Measurements from ENCODE around the gene RAB6A.

The RAB6A gene

DNA sequence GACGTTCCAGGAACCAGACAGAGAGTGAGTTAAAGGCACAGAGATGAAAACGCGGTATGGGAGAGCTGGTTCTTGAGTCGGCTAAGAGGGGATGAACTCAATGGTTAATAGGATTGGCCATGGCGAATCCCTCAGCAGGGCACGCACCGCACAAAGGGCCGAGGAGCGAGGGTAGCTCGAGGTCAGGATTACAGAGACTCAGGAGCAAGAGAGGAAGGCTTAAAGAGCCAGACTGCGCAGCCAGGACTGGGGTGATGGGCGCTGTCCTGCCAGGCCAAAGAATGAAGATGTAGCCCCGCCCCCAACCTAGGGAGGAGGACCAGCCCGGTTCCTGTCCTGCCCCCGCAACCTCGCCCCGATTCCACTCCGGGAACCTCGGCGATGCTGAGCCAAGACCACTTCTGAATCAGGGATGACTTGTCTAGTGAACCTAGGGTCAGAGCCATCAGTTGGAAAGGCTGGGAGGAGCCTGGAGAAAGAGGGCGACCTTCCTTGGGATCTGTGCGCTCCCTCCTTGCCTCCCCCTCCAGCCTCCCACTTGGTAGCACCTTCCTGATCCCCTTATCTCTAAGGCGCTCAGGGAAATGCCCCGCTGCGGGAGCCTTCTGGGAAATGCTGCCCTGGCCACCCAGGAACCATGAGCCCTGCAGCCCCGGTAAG lies 114.8 kb downstream of the RAB6A start, which contains the start of gene PLEKHB1:
Gene PLEKHB1 (plus strand): TSS at position 610 of the 660 bp plus-strand sequence. CDS start 28 bp downstream, at position 638.
- no peaks in the 10 kb centered on the region for H3K27me3 Mint-ChIP-seq
- peak within 1 kb of the TSS; percentile 82 for H3K4me3 Mint-ChIP-seq
- peaks cover 24% of the 10 kb centered on the region for H3K4me1 Mint-ChIP-seq (ENCODE audit: low read depth)
- H3K9me3 Mint-ChIP-seq (ENCODE audit: low read depth): no peaks in the 10 kb centered on the region
- H3K27ac Mint-ChIP-seq: no peak within 1 kb of the TSS
- H3K36me3 Mint-ChIP-seq: no peaks in the 10 kb centered on the region

DNA sequence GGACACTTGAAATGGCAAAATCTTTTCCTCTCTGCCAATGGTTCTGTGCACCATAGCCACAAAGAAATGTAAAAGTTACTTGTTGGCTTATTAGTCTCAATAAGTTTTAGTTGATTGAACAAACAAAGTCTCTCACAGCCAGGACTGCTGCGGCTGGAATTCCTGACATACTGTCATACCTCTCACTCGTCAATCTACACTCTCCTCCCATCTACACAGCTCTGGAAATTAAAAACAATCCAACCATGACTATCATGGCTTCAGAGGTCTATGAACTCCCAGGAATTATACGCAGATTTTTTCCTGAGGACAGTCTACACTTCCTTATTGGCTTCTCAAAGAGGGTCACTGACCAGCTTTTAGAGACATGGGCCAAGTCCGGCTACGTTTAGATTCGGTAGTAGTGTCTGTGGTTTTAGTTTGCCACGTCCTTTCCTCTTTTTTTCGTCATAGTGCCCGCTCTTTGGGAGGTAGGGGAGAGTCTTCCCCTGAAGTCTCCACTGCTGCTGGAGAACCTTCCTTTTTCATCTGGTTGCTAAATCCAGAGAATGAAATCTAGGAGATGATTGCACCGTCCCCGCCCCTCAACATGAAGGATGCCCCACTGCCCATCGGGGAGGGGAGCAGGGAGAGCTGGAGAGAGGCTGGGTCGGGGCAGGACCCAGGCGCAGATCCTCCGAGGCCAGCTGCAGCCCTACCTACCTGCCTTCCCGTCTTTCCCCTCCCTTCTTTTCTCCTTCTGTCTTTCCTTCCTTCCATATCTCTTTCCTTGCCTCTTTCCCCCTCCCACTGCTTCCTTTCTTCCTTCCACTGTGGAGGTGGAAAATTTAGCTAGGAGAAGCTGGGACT lies 115.5 kb downstream of the RAB6A start:
- no peak overlapping the region for H3K4me3 Mint-ChIP-seq

DNA sequence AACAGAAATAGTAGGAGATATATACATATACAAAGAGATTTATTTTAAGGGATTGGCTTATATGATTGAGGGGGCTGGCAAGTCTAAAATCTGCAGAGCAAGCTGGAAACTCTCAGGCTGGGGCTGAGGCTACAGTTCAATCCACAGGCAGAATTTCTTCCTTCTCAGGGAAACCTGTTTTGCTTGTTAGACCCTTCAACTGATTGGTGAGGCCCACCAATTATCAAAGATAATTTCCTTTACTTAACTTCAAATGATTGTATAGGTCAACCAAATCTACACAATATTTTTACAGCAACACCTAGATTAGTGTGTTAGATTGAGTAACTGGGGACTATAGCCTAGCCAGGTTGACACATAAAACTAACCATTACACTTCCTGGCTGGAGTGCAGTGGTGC lies 119.2 kb downstream of the RAB6A start:
- H3K36me3 Mint-ChIP-seq: no peaks in the 10 kb centered on the region
- no peak overlapping the region for H3K4me3 Mint-ChIP-seq
- H3K9me3 Mint-ChIP-seq (ENCODE audit: low read depth): no peaks in the 10 kb centered on the region
- peaks cover 13% of the 10 kb centered on the region for H3K4me1 Mint-ChIP-seq (ENCODE audit: low read depth)
- H3K27ac Mint-ChIP-seq: no peak overlapping the region
- no peaks in the 10 kb centered on the region for H3K27me3 Mint-ChIP-seq

More for the DNA sequence above, 115.5 kb downstream of the RAB6A start:
- no peaks in the 10 kb centered on the region for H3K36me3 Mint-ChIP-seq
- H3K27ac Mint-ChIP-seq: no peak overlapping the region
- no peaks in the 10 kb centered on the region for H3K9me3 Mint-ChIP-seq (ENCODE audit: low read depth)
- peaks cover 29% of the 10 kb centered on the region for H3K4me1 Mint-ChIP-seq (ENCODE audit: low read depth)
- H3K27me3 Mint-ChIP-seq: no peaks in the 10 kb centered on the region

DNA sequence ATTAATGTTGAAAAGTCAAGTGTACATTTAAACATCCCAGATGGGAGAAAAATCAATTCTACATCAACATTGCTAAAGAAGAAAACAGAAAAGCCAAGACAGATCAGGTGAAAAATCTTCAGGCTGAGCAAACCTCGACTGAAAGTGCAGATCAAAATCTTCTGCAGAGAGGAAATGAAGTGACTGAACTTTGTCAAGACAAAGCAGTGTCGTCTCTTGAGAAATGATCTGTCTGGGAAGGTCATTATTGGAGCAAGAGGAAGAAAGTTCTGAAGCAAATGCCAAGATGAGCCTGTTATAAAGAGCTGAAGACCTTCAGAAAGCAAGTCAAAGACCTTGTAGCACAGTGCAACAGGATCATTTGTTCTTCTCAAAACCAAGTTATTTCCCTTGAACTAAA lies 120.3 kb downstream of the RAB6A start:
- no peaks in the 10 kb centered on the region for H3K9me3 Mint-ChIP-seq (ENCODE audit: low read depth)
- H3K4me1 Mint-ChIP-seq (ENCODE audit: low read depth): peaks cover 13% of the 10 kb centered on the region
- no peaks in the 10 kb centered on the region for H3K36me3 Mint-ChIP-seq
- H3K4me3 Mint-ChIP-seq: no peak overlapping the region
- peak overlapping the region; percentile 0 for H3K27ac Mint-ChIP-seq
- H3K27me3 Mint-ChIP-seq: no peaks in the 10 kb centered on the region

DNA sequence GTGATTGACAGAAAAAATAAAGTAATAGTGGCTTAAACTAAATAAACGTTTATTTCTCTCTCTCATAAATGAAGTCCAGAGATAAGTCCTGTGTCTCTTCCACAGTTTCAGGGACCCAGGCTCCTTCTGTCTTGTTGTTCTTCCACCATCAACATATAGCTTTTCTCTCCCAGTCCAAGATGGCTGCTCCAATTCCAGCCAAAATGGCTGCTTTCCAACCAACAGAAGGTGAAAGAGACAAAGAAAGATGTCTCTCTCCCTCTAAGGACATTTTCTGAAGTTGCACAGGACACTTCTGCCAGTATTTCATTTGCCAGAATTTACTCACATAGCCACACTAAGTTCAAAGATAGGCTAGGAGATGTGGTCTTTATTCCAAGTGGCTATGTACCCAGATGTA lies 123.9 kb downstream of the RAB6A start:
- H3K27me3 Mint-ChIP-seq: no peaks in the 10 kb centered on the region
- no peak overlapping the region for H3K27ac Mint-ChIP-seq
- no peak overlapping the region for H3K4me3 Mint-ChIP-seq
- H3K9me3 Mint-ChIP-seq (ENCODE audit: low read depth): no peaks in the 10 kb centered on the region
- peaks cover 20% of the 10 kb centered on the region for H3K4me1 Mint-ChIP-seq (ENCODE audit: low read depth)
- no peaks in the 10 kb centered on the region for H3K36me3 Mint-ChIP-seq

DNA sequence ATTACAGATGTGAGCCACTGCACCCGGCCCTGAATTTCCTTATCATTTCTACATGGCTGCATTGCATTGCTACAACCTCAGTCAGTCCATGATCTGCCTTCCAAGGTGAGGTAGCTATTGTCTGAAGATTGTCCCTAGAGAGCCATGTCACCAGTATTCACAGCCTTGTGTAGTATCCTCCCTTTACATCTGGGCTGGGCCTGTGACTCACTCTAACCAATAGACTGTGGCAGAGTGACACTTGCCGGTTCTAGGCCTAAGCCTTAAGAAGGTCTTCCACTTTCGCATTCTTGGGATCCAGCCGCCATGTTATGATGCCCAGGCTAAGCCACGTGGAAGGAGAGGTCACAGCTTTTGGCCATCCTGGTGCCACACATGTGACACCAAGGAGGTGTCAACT lies 124.6 kb downstream of the RAB6A start:
- Mint-ChIP-seq H3K27ac (no peak overlapping the region), H3K4me1 (ENCODE audit: low read depth) (peaks cover 17% of the 10 kb centered on the region), H3K9me3 (ENCODE audit: low read depth) (no peaks in the 10 kb centered on the region), H3K36me3 (no peaks in the 10 kb centered on the region), H3K27me3 (no peaks in the 10 kb centered on the region), H3K4me3 (no peak overlapping the region)

DNA sequence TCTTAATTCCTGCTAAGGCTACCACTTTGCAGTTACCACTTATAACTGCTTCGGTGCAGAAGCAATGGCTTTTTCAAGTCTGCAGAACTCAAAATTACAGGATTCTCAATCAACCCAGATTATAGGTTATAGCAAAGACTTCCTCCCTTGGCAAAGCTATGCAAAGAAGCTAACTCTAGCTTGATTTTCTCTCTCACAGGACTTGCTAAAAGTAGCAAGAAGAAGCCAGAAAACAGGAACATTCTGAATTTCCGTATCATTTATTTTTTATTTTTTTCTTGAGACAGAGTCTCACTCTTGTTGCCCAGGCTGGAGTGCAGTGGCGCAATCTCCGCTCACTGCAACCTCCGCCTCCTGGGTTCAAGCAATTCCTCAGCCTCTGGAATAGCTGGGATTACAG lies 125.2 kb downstream of the RAB6A start:
- no peaks in the 10 kb centered on the region for H3K27me3 Mint-ChIP-seq
- H3K27ac Mint-ChIP-seq: no peak overlapping the region
- no peaks in the 10 kb centered on the region for H3K9me3 Mint-ChIP-seq (ENCODE audit: low read depth)
- H3K36me3 Mint-ChIP-seq: no peaks in the 10 kb centered on the region
- no peak overlapping the region for H3K4me3 Mint-ChIP-seq
- H3K4me1 Mint-ChIP-seq (ENCODE audit: low read depth): peaks cover 14% of the 10 kb centered on the region

DNA sequence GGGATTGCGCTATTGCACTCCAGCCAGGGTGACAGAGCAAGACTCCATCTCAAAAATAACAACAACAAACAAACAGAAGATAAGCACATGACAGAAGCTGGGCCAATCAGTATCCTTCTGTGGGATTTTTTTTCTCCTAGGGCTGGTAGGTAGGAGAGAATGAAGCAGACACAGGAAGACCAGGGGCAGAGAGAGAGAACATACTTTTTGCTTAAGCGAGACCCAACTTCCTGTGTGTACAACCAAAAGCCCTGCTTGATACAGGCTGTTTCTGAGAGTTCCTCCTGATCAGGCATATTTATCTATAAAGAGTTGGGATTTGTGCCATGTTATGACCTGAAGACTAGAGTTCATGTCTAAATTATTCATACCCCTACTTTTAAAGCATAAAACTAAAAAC lies 126.9 kb downstream of the RAB6A start:
- no peaks in the 10 kb centered on the region for H3K9me3 Mint-ChIP-seq (ENCODE audit: low read depth)
- peak overlapping the region; percentile 41 for H3K27ac Mint-ChIP-seq
- H3K4me3 Mint-ChIP-seq: no peak overlapping the region
- H3K36me3 Mint-ChIP-seq: no peaks in the 10 kb centered on the region
- no peaks in the 10 kb centered on the region for H3K27me3 Mint-ChIP-seq
- H3K4me1 Mint-ChIP-seq (ENCODE audit: low read depth): peaks cover 7% of the 10 kb centered on the region

DNA sequence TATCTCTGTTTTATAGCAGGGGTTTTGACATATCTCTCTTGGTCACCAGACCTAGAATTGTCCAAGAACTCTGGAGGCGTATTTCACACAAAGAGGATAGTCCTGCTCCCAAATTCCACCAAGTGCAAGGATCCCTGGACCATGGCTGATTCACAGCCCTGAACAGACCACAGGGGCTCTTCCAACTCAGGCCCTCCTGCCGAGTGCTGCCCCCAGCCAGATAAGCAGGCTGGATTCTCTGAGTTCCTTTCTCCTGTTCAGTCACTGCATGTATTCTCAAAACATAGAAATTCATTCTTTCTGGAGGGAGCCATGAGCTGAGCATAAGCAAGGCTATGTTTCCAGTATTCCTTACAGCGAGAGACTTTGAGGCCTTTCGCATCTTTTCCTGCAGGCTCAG lies 127.9 kb downstream of the RAB6A start:
- Mint-ChIP-seq H3K9me3 (ENCODE audit: low read depth) (no peaks in the 10 kb centered on the region), H3K27me3 (no peaks in the 10 kb centered on the region), H3K36me3 (no peaks in the 10 kb centered on the region), H3K4me3 (no peak overlapping the region), H3K27ac (no peak overlapping the region), H3K4me1 (ENCODE audit: low read depth) (peaks cover 7% of the 10 kb centered on the region)

DNA sequence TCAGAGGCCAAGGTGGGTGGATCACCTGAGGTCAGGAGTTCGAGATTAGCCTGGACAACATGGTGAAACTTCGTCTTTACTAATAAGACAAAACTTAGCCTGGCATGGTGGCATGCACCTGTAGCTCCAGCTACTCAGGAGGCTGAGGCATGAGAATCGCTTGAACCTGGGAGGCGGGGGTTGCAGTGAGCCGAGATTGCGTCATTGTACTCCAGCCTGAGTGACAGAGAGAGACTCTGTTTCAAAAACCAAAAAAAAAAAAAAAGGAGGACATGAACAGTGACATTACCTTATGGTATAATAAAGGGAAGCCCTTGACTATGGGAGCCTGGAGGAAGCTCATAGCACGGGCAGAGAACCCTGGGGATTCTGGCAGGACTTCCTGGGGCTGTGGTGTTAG lies 131.0 kb downstream of the RAB6A start:
- Mint-ChIP-seq H3K4me1 (ENCODE audit: low read depth) (peaks cover 9% of the 10 kb centered on the region), H3K27me3 (no peaks in the 10 kb centered on the region), H3K36me3 (no peaks in the 10 kb centered on the region), H3K9me3 (ENCODE audit: low read depth) (no peaks in the 10 kb centered on the region), H3K27ac (no peak overlapping the region), H3K4me3 (no peak overlapping the region)

DNA sequence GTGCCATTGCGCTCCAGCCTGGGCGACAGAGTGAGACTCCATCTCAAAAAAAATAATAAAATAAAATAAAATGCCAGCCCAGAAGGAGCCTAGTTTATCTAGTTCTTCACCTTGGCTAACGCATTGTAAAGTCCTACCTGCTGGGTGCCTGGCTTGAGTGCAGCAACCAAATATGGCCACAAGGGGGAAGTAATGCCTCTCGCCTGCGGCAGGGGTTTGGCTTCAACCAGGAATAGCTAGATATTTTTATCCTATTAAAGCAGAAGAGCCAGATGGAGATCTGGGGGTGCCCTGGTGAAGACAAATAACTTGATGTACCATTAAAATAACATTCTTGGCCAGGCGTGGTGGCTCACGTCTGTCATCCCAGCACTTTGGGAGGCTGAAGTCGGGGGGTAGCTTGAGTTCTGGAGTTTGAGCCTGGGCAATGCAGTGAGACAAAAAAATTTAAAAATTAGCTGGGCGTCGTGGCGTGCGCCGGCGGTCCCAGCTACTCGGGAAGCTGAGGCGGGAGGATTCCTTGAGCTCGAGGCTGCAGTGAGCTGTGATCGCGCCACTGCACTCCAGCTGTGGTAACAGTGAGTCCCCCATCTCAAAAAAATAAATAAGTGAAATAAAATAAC lies 135.1 kb downstream of the RAB6A start:
- Mint-ChIP-seq H3K4me1 (ENCODE audit: low read depth) (peaks cover 2% of the 10 kb centered on the region), H3K36me3 (no peaks in the 10 kb centered on the region), H3K27ac (no peak overlapping the region), H3K27me3 (peaks cover 7% of the 10 kb centered on the region), H3K4me3 (no peak overlapping the region), H3K9me3 (ENCODE audit: low read depth) (no peaks in the 10 kb centered on the region)

Measured in activated naive CD8-positive, alpha-beta T cell (primary cell).